ENCODE measurements around the gene IRF2. TPM values are rescaled to one million over a fixed set of nuclear protein-coding genes. Genes with fewer than 3 reads are reported as not detected.
"Not testable (repeated sequence)": the region's sequence is repeated elsewhere in the genome, so short reads cannot be mapped to it uniquely, and the experiment has no call there.

Gene IRF2
- total RNA-seq, 1 donor from 2014 or later, result 45.3 TPM

GRCh38 chr4:184389978-184390900, 84.1 kb downstream of the IRF2 start:
- no peak for DNase-seq (ENCODE audit: low spot score)

DNA sequence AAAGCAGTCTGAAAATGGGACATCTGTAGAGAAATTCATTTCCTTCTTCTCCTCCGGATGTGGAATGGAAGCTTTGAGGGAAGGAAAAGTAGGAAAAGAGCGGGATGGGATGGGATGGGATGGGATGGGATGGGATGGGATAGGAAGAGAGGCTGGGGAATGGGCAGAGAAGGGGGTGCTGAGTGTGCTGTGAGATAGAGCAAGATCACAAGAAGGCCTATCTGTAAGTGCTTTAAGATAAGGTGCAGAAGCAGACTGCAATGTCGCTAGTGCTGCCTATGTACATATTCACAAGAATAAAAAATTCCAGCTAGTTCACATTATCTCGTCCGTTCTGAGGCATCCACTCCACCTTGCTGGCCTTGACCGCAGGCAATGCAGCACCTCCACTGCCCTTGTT, 86.2 kb downstream of the IRF2 start:
- no peak for DNase-seq (ENCODE audit: low spot score)

DNA sequence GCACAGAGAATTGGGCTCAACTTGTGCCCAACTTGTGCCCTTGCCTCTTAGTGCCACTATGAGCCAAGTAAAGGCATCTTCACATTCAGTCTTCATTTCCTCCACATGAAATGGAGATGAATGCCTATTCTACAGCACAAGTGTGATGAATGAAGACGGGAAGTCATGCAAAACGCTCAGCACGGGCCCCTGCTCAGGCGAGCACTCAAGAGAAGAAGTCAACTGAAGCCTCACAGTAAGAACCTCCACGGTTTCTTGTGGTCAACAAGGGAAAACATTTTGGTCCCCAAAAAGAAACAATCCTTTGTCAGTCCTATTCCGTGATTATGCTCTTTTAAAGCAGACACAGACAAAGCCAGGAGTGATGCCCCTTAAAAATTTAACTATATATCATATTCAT, 87.0 kb downstream of the IRF2 start:
- no peak for DNase-seq (ENCODE audit: low spot score)

DNA sequence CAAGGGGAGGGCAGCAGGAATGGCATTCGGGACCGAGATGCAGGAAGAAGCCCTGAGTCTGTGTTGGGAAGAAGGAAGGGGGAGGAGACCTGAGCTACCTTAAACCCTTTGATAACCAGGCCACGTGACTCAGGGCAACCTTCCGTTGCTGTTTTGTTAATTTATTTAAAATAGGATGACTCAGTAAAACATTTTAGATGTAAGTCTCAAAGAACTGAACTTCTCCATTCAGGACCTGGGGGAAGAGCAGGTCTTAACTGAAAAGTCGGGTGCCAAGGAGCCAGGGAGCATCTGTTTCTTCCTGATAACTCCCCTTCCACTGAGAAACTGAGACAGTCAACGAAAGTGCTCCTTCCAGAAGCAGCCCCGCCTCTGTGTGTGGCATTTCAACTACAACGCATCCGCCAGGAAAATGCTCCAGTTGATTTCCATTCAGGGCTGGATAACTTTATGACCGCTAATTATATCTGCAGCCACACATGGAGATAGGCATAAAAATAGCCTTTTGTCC, 88.0 kb downstream of the IRF2 start:
- no peak for DNase-seq (ENCODE audit: low spot score)

DNA sequence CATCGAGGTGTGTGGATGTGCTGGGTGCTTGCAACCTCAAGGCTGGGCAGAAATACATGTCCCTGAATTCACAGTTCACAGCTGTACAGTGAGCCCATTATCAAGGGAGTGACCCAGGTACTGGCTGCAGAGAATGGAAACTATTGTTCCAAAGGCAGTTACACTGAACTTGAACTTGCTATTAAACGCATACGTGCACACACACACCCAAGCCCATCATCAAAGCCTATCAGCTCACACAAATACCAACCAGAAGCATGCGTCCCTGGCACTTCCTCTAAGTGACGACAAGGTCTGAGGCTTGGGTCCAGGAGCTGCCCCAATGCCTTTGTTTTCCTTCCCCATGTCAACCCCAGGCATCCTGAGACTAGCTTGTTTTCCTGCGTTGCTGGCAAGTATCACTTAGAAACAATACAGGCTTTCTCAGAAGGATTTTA, 88.6 kb downstream of the IRF2 start:
- DNase-seq (ENCODE audit: low spot score), result peak; percentile 80

DNA sequence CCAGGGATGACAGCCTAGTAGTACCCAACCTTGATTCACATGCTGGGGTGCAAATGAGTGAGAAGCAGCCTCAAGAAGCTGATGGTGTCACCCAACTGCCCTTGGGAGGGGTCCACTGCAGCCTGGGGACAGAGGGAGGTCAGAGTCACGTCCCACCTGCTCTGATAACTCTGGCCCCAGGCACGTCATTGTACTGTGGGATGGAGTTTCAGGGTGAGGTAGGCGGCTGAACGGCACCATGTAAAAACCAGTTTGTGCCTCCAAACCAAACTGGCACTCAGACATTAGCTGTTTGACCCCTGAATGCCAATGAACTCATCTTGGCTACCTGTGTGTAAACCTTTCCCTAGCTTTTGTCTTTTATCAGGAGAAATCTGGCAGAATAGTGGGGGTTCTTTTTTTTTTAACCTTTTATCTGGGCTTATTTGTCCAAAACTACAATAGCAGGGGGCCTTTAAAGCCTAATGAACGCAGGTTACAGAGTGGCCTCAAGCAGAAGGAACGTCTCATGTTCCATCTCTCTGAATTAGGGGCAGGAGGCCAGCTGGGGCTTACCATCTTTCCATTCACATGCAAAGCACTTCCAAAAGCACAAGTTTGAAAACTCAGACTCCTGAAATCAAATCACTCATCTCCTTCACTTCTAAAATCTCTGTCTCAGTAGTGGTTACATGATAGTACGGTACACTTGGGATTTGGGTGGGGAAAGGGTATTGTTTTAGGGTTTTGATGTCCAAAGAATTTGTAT, 89.4 kb downstream of the IRF2 start:
- DNase-seq (ENCODE audit: low spot score), result no peak

DNA sequence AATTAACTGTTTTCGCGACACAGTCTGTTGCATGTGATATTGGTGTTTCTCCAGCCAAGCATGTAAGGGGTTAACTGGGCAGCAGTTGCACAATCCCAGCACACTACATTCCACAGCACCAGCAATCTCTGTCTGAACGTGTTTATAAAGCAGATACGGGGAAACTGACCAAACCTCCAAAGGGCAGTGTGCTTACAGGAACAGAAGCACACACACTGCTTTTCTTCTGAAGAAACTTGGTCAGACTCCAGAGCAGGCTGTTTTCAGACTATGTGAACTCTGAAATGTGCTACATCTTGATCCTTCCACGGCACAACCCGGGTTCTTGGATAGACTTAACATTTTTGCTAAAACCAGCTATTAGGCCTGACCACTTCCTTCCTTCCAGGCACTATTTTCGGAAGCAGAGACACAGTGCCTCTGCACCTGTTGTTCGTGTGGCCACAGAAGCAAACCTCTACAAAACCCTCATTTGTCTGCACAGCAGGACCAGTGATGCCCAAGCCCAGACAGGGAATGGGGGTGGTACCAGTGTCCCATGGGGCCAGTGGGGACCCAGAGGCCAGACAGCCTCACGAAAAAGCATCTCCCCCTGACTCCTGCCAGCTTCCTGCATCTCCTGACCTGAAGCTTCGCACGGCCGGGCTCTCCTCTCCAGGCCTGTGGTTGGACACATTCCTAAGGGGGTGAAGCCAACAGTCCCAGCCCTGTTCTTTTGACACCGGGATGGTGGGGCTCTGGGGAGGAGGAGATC, 90.1 kb downstream of the IRF2 start:
- DNase-seq (ENCODE audit: low spot score), result peak; percentile 77

- peak; percentile 80 for DNase-seq (ENCODE audit: low spot score)
These were observed 90.8 kb downstream of the IRF2 start for GRCh38 chr4:184383497-184384055.

DNA sequence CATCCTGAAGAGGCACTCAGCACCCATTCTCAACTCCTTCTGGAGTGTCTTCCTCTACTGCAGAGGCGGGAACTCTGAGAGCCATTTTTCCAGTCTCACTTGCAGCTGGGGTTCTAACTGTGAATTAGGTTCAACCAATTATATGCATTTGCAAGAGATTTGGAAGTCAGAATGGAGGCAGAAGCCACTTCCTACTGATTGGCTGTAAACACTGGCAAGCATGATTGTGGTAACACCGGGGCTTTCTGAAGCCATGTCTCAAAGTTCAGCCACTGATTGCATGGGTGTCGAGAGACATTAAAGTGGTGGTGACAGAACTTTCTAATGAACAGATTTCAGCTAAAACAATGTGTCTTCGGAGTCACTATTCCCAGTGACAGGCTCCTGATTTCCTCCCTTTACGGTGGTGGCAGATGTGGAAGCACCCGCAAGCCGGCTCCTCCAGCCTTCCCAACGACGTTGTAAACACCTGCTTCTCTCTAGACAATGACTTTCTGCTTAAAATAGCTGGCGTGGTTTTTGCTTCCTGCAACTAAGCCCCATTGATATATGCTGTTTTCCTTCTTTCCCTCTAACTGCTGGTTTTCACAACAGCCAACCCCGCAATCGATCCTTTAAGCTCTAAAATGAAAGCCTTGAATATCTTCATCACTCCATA, 92.0 kb downstream of the IRF2 start:
- no peak for DNase-seq (ENCODE audit: low spot score)

DNA sequence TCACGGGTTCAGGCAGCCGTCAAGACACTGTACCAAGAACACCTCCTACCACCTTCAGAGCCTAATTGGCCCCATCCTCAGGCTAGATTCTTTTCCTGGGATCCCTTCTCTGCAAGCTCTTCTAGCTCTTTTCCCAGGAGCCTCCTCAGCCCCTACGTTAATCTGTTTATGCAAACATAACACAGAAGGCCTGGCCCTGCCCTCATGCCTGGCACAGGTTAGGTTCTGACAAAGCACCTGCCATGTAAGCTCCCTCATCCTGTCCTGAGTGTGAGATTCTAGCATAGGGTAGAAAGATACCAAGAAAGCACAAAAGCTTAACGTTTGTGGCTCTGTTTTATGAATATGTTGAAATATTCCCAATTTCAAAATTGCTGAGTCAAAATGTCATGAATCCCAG, 93.6 kb downstream of the IRF2 start:
- DNase-seq (ENCODE audit: low spot score), result no peak

- DNase-seq (ENCODE audit: low spot score), result not testable (repeated sequence)
These were observed 94.1 kb downstream of the IRF2 start for GRCh38 chr4:184380214-184380613.

GRCh38 chr4:184376923-184377322, 97.4 kb downstream of the IRF2 start:
- no peak for DNase-seq (ENCODE audit: low spot score)

- DNase-seq (ENCODE audit: low spot score), result no peak
These were observed 98.1 kb downstream of the IRF2 start for GRCh38 chr4:184376126-184376838.

DNA sequence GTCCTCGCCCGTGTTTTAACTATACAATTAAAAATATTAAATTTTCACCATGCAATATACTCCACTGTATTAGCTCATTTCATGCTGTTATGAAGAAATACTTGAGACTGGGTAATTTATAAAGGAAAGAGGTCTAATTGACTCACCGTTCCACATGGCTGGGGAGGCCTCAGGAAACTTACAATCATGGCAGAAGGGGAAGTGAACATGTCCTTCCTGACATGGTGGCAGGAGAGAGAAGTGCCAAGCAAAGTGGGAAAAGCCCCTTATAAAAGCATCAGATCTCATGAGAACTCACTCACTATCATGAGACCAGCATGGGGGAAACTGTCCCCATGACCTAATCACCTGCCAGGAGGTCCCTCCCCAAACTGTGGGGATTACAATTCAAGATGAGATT, 98.7 kb downstream of the IRF2 start:
- not testable (repeated sequence) for DNase-seq (ENCODE audit: low spot score)

DNA sequence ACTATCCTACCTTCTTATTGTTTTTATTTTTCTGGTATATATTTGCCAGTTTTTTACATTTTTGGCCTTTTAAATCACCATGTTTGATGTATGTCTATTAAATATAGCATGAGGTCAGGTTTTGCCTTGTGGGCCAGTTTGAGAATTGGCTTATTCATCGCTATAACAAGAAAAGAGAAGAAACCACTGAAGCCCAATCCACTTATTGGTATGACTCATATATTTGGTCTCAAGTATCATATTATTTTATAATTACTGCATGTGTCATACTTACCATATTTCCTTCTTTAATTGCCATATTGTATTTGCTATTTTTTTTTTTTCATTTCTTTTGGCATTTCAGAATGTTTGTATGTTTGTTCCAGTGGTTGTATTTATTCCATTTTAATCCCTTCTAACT, 99.3 kb downstream of the IRF2 start:
- no peak for DNase-seq (ENCODE audit: low spot score)

DNA sequence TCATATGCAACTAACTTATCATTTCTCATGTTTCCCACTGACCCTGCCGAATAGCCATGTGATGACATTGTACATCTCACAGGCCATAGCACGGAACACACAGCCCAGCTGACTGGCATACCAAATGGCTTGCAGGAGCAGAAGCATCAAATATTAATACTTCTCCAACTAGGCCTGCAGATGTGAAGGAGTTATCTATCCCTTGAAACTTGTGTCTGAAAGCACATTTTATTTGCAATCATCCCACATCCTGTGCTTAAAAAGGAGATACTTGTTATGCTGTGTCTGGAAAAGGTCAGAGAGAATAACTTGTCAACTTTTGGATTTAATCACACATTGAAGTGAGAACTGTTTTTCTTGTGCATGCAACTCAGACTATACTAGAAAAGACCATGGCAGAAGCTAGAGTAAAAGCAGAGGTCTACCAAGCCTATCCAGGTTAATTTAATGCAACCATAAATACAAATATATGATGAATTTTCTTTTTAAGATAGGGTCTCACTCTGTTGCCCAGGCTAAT, 100.4 kb downstream of the IRF2 start:
- no peak for DNase-seq (ENCODE audit: low spot score)

DNA sequence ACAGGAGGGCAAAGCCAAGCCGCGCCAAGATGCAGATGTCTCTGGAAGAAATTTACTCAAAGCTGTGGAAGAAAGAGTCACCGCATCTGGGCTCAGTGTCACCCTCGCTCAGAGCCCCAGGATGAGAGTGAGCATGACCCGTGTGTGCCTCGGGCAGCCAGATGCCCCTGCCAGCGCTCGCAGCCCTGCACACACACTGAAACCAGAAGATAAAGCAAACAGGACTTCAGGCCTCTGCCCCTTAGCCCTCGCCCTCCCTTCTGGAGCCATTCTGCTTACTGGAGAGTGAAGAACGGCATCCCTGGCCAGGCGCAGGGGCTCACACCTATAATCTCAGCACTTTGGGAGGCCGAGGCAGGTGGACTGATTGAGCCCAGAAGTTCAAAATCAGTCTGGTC, 103.0 kb downstream of the IRF2 start:
- no peak for DNase-seq (ENCODE audit: low spot score)

DNA sequence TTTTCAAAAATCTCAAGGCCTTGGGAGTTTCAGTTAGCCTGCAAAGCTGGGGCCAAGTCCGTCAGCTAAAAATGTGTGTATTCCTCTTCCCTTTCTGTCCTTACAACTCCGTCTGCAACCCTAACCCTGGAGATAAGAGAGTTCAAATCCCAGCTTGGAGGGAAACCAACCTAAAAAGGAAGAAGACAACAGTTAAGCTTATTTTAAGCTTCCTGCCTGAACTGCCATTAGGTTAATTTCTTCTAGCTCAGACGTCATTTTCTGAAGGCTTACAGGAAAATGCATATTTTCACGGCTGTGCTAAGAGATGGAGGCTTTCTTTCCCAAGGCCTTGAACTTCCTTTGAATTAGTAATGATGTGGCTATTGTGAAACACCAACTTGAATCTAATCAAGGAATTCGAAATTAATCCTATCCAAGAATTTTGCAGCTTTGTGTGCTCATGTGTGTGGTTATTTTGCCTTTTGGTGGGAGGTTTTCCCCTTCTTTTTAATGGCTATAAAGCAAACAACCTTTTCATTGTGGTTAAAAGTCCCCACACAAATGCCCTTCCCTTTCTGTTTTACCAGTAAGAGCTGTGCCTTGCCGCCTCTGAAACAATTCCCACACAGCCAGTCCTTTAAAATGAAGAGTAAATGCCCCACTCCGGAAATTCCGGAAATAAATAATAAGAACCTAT, 103.5 kb downstream of the IRF2 start:
- no peak for DNase-seq (ENCODE audit: low spot score)

DNA sequence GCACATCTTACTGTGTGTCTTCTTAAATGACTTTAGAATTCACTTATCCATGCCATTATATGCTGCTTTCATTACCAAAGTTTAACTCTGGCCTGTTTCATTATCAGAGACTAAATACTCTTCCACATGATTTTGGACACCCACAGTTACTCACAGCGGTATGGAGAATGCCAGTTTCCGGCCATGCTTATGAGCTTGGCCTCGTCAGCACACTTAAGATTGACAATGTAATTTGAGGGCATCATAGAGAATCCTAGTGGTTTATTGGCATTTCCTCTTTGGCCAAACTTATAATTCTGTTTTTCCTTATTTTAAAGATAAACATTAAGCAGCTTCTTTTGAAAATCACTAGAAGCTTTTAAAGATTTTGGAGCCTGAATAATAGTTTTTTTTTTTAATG, 104.5 kb downstream of the IRF2 start:
- no peak for DNase-seq (ENCODE audit: low spot score)

- DNase-seq (ENCODE audit: low spot score), result no peak
These were observed 105.6 kb downstream of the IRF2 start for GRCh38 chr4:184368731-184369130.
